SK-N-SH (cell line): ENCODE results near the gene HES2. TPM values are rescaled to one million over a fixed set of nuclear protein-coding genes. Genes with fewer than 3 reads are reported as not detected.

ENCODE experiments used
- CTCF ChIA-PET: fragments of 300-600, 350-600 bp; formaldehyde crosslinking; extraction: SDS; loops from one replicate; lab custom pipeline; 2021; lab: Yijun Ruan, JAX
- POLR2A ChIA-PET: fragments of 350-600 bp; sonication (Branson Sonifier 250); formaldehyde crosslinking; extraction: SDS; loops from one replicate; lab custom pipeline; 2020; ENCODE audit warnings: antibody characterized with exemption, inconsistent platforms; lab: Yijun Ruan, JAX
- DNase-seq: peaks from one replicate; pipeline ENCODE4 v3.0.0; 2012
- H2AFZ ChIP-seq: fragments of 200-600 bp; sonication (generic); 2 replicates; pipeline ENCODE4 v1.8.1; 2016; ENCODE audit warnings: antibody characterized with exemption, mild to moderate bottlenecking, low read depth
- H3F3A ChIP-seq: fragments of 200-600 bp; sonication (generic); replicated peaks from 2 replicates; pipeline ENCODE3; 2016; ENCODE audit warnings: antibody characterized with exemption, mild to moderate bottlenecking; ENCODE audit not compliant: insufficient read depth
- H3K27ac ChIP-seq, 2 experiments: fragments of 200-500 bp in 1 of 2; fragments of 200-600 bp in 1 of 2; sonication (Bioruptor generic) in 1 of 2; sonication (generic), shearing (Covaris generic) in 1 of 2; 2 replicates each; pipeline versions ENCODE4 v1.5.1 to v1.6.1; 2014 to 2016; ENCODE audit warnings: low read depth in 2 of 2, inconsistent platforms in 1 of 2, low read length in 1 of 2, mild to moderate bottlenecking in 1 of 2, mixed read lengths in 1 of 2
- H3K27me3 ChIP-seq: fragments of 200-600 bp; sonication (generic), shearing (Covaris generic); 2 replicates; pipeline ENCODE4 v1.6.1; 2016; ENCODE audit warnings: mixed run types; ENCODE audit not compliant: insufficient read depth
- H3K36me3 ChIP-seq, 2 experiments: fragments of 200-500 bp in 1 of 2; fragments of 200-600 bp in 1 of 2; sonication (Bioruptor generic) in 1 of 2; sonication (generic) in 1 of 2; replicated peaks in 1 of 2; 2 replicates each; pipeline versions ENCODE3 to v1.5.1; 2014 to 2016; ENCODE audit warnings: low read length in 1 of 2, mild to moderate bottlenecking in 1 of 2; ENCODE audit not compliant: insufficient read depth in 2 of 2, control insufficient read depth in 1 of 2
- H3K4me1 ChIP-seq, 2 experiments: fragments of 200-500 bp in 1 of 2; fragments of 200-600 bp in 1 of 2; sonication (Bioruptor generic) in 1 of 2; sonication (generic), shearing (Covaris generic) in 1 of 2; 2 replicates each; pipeline versions ENCODE4 v1.5.1 to v1.6.1; 2014 to 2016; ENCODE audit warnings: low read depth in 1 of 2, low read length in 1 of 2, mixed run types in 1 of 2; ENCODE audit not compliant: insufficient read depth in 2 of 2, control insufficient read depth in 1 of 2
- H3K4me2 ChIP-seq: fragments of 200-600 bp; sonication (generic), shearing (Covaris generic); 2 replicates; pipeline ENCODE4 v1.6.1; 2017; ENCODE audit warnings: mixed run types
- H3K4me3 ChIP-seq, 2 experiments: fragments of 200-500 bp in 1 of 2; fragments of 200-600 bp in 1 of 2; sonication (Bioruptor generic) in 1 of 2; sonication (generic), shearing (Covaris generic) in 1 of 2; 2 replicates each; pipeline versions ENCODE4 v1.5.1 to v1.8.1; 2014 to 2016; ENCODE audit warnings: low read depth in 2 of 2, inconsistent platforms in 1 of 2, low read length in 1 of 2, mild to moderate bottlenecking in 1 of 2, mixed read lengths in 1 of 2, moderate library complexity in 1 of 2
- H3K79me2 ChIP-seq: fragments of 200-600 bp; sonication (generic); 2 replicates; pipeline ENCODE4 v1.8.1; 2017; ENCODE audit warnings: mild to moderate bottlenecking; ENCODE audit not compliant: insufficient read depth
- H3K9ac ChIP-seq: fragments of 200-600 bp; sonication (generic); 2 replicates; pipeline ENCODE4 v1.6.1; 2017; ENCODE audit warnings: mixed run types
- H3K9me2 ChIP-seq: fragments of 200-600 bp; sonication (generic); 2 replicates; pipeline ENCODE4 v1.6.1; 2017; ENCODE audit warnings: mixed run types
- H3K9me3 ChIP-seq: fragments of 200-600 bp; sonication (generic); 2 replicates; pipeline ENCODE4 v1.6.1; 2017; ENCODE audit warnings: mixed run types, mild to moderate bottlenecking, moderate library complexity
- H4K20me1 ChIP-seq: fragments of 200-600 bp; sonication (generic); 2 replicates; pipeline ENCODE4 v1.6.1; 2017; ENCODE audit warnings: mild to moderate bottlenecking, mixed run types; ENCODE audit not compliant: insufficient read depth
- CHD2 ChIP-seq: fragments of 150-350 bp; IDR thresholded peaks from 2 replicates; pipeline ENCODE4 v1.6.1; 2018; ENCODE audit warnings: low read length; ENCODE audit not compliant: partially characterized antibody
- FOXM1 ChIP-seq: IDR thresholded peaks from 2 replicates; pipeline ENCODE4 v1.4.0; 2012; ENCODE audit warnings: low read depth, mild to moderate bottlenecking
- GATA2 ChIP-seq: sonication (generic); formaldehyde crosslinking; IDR thresholded peaks from 2 replicates; pipeline ENCODE4 v1.5.0; 2020; ENCODE audit warnings: mild to moderate bottlenecking, missing genetic modification reagents
- IRF3 ChIP-seq: fragments of 150-350 bp; IDR thresholded peaks from 2 replicates; pipeline ENCODE4 v1.6.1; 2016; ENCODE audit warnings: mild to moderate bottlenecking, low read depth, low read length
- JUND ChIP-seq: IDR thresholded peaks from 2 replicates; pipeline ENCODE4 v1.4.0; 2012
- MAX ChIP-seq: IDR thresholded peaks from 2 replicates; pipeline ENCODE4 v1.4.0; 2012; ENCODE audit warnings: low read depth
- MXI1 ChIP-seq: IDR thresholded peaks from 2 replicates; pipeline ENCODE4 v1.6.1; 2012; ENCODE audit warnings: mild to moderate bottlenecking, low read depth, low read length, improper control_type of control experiment
- PBX3 ChIP-seq: IDR thresholded peaks from 2 replicates; pipeline ENCODE4; 2012
- REST ChIP-seq: IDR thresholded peaks from 2 replicates; pipeline ENCODE4 v1.6.1; 2012; ENCODE audit warnings: mild to moderate bottlenecking, low read depth, low read length, moderate library complexity
- SMC3 ChIP-seq: IDR thresholded peaks from 2 replicates; pipeline ENCODE4 v1.6.1; 2012; ENCODE audit warnings: low read depth, low read length, improper control_type of control experiment
- WGBS: methylation state at CpG from one replicate; pipeline ENCODE4 v1.1.6; 2017; ENCODE audit warnings: low lambda C conversion rate; 5-methylcytosine and 5-hydroxymethylcytosine counted together
- polyA plus RNA-seq, 3 experiments: library from polyadenylated mRNA; depleted of rRNA; stranded (reverse); fragments of >200 nt; gene quantifications; 2 replicates each; pipeline ENCODE4 v1.2.3, GENCODE V29; 2012

HES2 gene
- polyA plus RNA-seq, 1 of the 3 experiments (the other 2 are of a cell fraction) = 0.03 TPM

- CTCF ChIA-PET = interaction anchor here (0.9 to 13.6 kb wide), 7 partner anchors 8 to 224 kb away, joined by 3 to 290 read pairs (median 4); partner anchors contain the start of genes ESPN and HES2
- Histone ChIP-seq H3K9me2 (no peaks in the 10 kb centered on the region), H3K9ac (no peak overlapping the region), H3K4me2 (no peak overlapping the region), H3K4me3 (no peak overlapping the region), H3K79me2 (no peaks in the 10 kb centered on the region), H2AFZ (no peak overlapping the region), H3F3A (peaks cover 4% of the 10 kb centered on the region), H3K4me1 (no peaks in the 10 kb centered on the region; a peak in 1 of 4 replicates), H4K20me1 (no peaks in the 10 kb centered on the region), H3K27me3 (peaks cover 20% of the 10 kb centered on the region), H3K27ac (no peak overlapping the region), H3K9me3 (no peaks in the 10 kb centered on the region), H3K36me3 (no peaks in the 10 kb centered on the region)
- POLR2A ChIA-PET = interaction anchor here (0.6 kb wide), 1 partner anchor 49 kb away, joined by 4 read pairs; no protein-coding TSS in a partner anchor
- TF ChIP-seq SMC3 (no peak), MAX (no peak), CHD2 (no peak), MXI1 (no peak), FOXM1 (no peak), PBX3 (no peak), REST (no peak), GATA2 (no peak), IRF3 (no peak), JUND (no peak)
- DNase-seq = no peak
- WGBS = 69% methylated on average over 3 of the region's 15 CpGs
Measured at GRCh38 chr1:6444377-6444776, 24.7 kb upstream of the HES2 start.
